Measurements from ENCODE around the gene NLGN1. TPM values are rescaled to one million over a fixed set of nuclear protein-coding genes. Genes with fewer than 3 reads are reported as not detected.

NLGN1 gene
- total and polyA plus RNA-seq, 2 of the 8 experiments (the other 6 are each of a cell fraction or from before 2014, with no cell fraction given): 7.8 to 14.8 TPM

GRCh38 chr3:173774294-173774693 is 376.8 kb downstream of the NLGN1 start:
- no peak for FAIRE-seq
- POLR2A ChIA-PET (ENCODE audit: partially characterized antibody): no interaction called here
- no peak overlapping the region for H4K91ac ChIP-seq (replicated peaks; ENCODE audit: insufficient read length, low read length)
- TF ChIP-seq RXRA (IDR thresholded peaks at IDR 0.05; ENCODE audit: insufficient read depth, low read depth, low read length) (no peak), BACH1 (IDR thresholded peaks at IDR 0.05; ENCODE audit: low read length) (no peak), RNF2 (IDR thresholded peaks at IDR 0.05; ENCODE audit: borderline replicate concordance, low read depth, low read length, missing control alignments, poor library complexity, severe bottlenecking) (no peak), ATF3 (IDR thresholded peaks at IDR 0.05; ENCODE audit: insufficient read depth, low read depth, low read length) (no peak), TBP (IDR thresholded peaks at IDR 0.05; ENCODE audit: low read depth, low read length) (no peak), TAF7 (optimal IDR thresholded peaks at IDR 0.05; ENCODE audit: borderline replicate concordance, low read depth, low read length) (no peak), GABPA (IDR thresholded peaks at IDR 0.05; ENCODE audit: borderline replicate concordance, insufficient read depth, low read length) (no peak), YY1 (IDR thresholded peaks at IDR 0.05; ENCODE audit: low read depth, low read length) (no peak), SRF (IDR thresholded peaks at IDR 0.05; ENCODE audit: low read depth, low read length) (no peak), CTCF (IDR thresholded peaks at IDR 0.05; ENCODE audit: control extremely low read depth in 1 of 3, insufficient read depth in 1 of 3, low read depth in 1 of 3, low read length in 3 of 3) (no peak), SIX5 (IDR thresholded peaks at IDR 0.05; ENCODE audit: low read depth, low read length) (no peak), POLR2AphosphoS5 (IDR thresholded peaks at IDR 0.05; ENCODE audit: low read depth, low read length) (no peak), CREB1 (IDR thresholded peaks at IDR 0.05) (no peak)

More at GRCh38 chr3:173774294-173774693, 376.8 kb downstream of the NLGN1 start:
- Histone ChIP-seq H3K23ac (ENCODE audit: insufficient read length) (no peak overlapping the region), H4K5ac (ENCODE audit: insufficient read length, low read depth, low read length) (no peak overlapping the region), H3K23me2 (ENCODE audit: low read depth, low read length) (no peaks in the 10 kb centered on the region), H3K18ac (ENCODE audit: extremely low read depth, low read length) (no peak overlapping the region), H2AFZ (ENCODE audit: low read length) (no peak overlapping the region), H3K56ac (replicated peaks; ENCODE audit: insufficient read length, low read depth, low read length) (no peak overlapping the region), H2BK15ac (ENCODE audit: low read length) (no peak overlapping the region), H2AK5ac (ENCODE audit: low read depth, low read length) (no peak overlapping the region), H3K4me2 (ENCODE audit: insufficient read depth in 1 of 2, low read depth in 2 of 2, low read length in 2 of 2) (no peak overlapping the region), H3K4me1 (replicated peaks in 1 of 4; ENCODE audit: control insufficient read depth in 3 of 4, insufficient read depth in 4 of 4, low read length in 3 of 4) (no peaks in the 10 kb centered on the region; a peak in 1 of 7 replicates), H3K9me3 (ENCODE audit: insufficient read depth in 2 of 2, low read depth in 1 of 2, low read length in 1 of 2) (no peaks in the 10 kb centered on the region), H3K79me1 (ENCODE audit: low read depth, low read length) (no peaks in the 10 kb centered on the region), H4K8ac (ENCODE audit: extremely low read depth, insufficient read depth, low read length) (no peak overlapping the region), H3K36me3 (ENCODE audit: control insufficient read depth in 2 of 4, insufficient read depth in 4 of 4, low read length in 3 of 4) (no peaks in the 10 kb centered on the region), H2BK20ac (ENCODE audit: low read length) (no peak overlapping the region), H3K9ac (replicated peaks in 1 of 4; ENCODE audit: extremely low read depth in 1 of 4, low read depth in 3 of 4, low read length in 3 of 4) (peak overlapping the region in 1 of 4 experiments; percentile 61; a peak in 1 of 7 replicates), H3K4ac (replicated peaks; ENCODE audit: insufficient read length, low read depth, low read length) (no peak overlapping the region), H3K27ac (ENCODE audit: low read depth, low read length) (no peak overlapping the region), H2BK12ac (ENCODE audit: low read depth, low read length) (no peak overlapping the region), H4K20me1 (replicated peaks in 1 of 2; ENCODE audit: control insufficient read depth in 1 of 2, insufficient read depth in 2 of 2, low read length in 2 of 2) (no peaks in the 10 kb centered on the region), H2BK120ac (replicated peaks; ENCODE audit: low read depth, low read length) (no peak overlapping the region), H3K14ac (ENCODE audit: insufficient read length) (no peak overlapping the region), H2BK5ac (ENCODE audit: low read depth, low read length) (no peak overlapping the region), H3K27me3 (replicated peaks in 1 of 4; ENCODE audit: control insufficient read depth in 3 of 4, extremely low read depth in 1 of 4, insufficient read depth in 3 of 4, low read length in 3 of 4) (no peaks in the 10 kb centered on the region), H3K4me3 (ENCODE audit: extremely low read depth in 1 of 4, insufficient read depth in 2 of 4, low read depth in 3 of 4, low read length in 4 of 4) (no peak overlapping the region), H3K79me2 (ENCODE audit: control insufficient read depth in 1 of 2, insufficient read depth in 2 of 2, low read length in 2 of 2) (no peaks in the 10 kb centered on the region)
- CTCF ChIA-PET (ENCODE audit: partially characterized antibody): no interaction called here
- DNase-seq (ENCODE audit: low read depth in 1 of 2, low spot score in 2 of 2): no peak
